ENCODE measurements around the gene MT1G. TPM values are rescaled to one million over a fixed set of nuclear protein-coding genes. Genes with fewer than 3 reads are reported as not detected.

Gene MT1G
- total RNA-seq, 2 experiments from 2014 or later: 8.0 to 10.2 TPM

DNA sequence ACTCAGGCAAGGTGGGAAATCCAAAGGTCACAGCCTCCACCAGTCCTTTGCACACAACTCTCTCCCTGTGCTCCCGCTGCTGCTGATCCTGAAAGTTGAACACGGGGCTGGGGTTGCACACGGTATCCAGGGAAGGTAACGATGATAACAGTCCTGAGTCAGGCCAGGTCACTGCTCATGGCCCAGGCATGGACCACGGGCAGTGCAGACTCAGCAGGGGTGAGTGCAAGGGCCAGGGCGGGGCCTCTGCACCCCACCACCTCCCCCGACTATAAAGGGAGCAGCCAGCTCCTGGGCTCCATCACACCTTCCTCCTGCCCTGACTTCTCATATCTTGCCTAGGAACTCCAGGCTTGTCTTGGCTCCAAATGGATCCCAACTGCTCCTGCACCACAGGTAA lies 16.3 kb downstream of the MT1G start, which contains the start of gene MT1B:
MT1B (plus strand) TSS at position 301 of the 400 bp plus-strand sequence; CDS start at position 369, 68 bp downstream.
- Mint-ChIP-seq H3K36me3 (ENCODE audit: low read depth) (no peaks in the 10 kb centered on the region), H3K4me1 (no peaks in the 10 kb centered on the region), H3K27ac (no peak within 1 kb of the TSS), H3K4me3 (no peak within 1 kb of the TSS), H3K9me3 (no peaks in the 10 kb centered on the region), H3K27me3 (peaks cover 47% of the 10 kb centered on the region)
- POLR2A ChIA-PET: no interaction called here
- DNase-seq: no peak
- CTCF ChIA-PET: no interaction called here

DNA sequence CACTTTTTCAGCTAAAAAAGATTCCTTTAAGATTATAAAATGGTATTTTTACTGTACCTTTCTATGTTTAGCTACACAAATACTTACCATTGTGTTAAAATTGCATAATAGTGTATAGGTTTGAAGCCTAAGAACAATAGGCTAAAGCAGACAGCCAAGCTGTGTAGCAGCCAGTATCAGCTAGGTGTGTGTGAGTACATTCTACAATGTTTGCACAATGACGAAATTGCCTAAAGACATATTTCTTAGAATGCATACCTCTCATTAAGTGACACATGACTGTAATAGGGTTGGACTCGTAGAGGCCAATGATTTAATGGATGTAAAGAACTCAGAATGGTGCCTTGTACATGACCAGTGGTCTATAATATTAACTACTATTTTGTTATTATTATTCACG lies 18.0 kb downstream of the MT1G start:
- ChIA-PET POLR2A (no interaction called here), CTCF (interaction anchor here (1.1 kb wide), 1 partner anchor 19 kb away, joined by 3 read pairs; no protein-coding TSS in a partner anchor)
- H3K4me1 Mint-ChIP-seq: peaks cover 2% of the 10 kb centered on the region
- no peak overlapping the region for H3K4me3 Mint-ChIP-seq
- no peaks in the 10 kb centered on the region for H3K36me3 Mint-ChIP-seq (ENCODE audit: low read depth)
- H3K27ac Mint-ChIP-seq: no peak overlapping the region
- DNase-seq: no peak
- H3K27me3 Mint-ChIP-seq: peaks cover 57% of the 10 kb centered on the region
- no peaks in the 10 kb centered on the region for H3K9me3 Mint-ChIP-seq

DNA sequence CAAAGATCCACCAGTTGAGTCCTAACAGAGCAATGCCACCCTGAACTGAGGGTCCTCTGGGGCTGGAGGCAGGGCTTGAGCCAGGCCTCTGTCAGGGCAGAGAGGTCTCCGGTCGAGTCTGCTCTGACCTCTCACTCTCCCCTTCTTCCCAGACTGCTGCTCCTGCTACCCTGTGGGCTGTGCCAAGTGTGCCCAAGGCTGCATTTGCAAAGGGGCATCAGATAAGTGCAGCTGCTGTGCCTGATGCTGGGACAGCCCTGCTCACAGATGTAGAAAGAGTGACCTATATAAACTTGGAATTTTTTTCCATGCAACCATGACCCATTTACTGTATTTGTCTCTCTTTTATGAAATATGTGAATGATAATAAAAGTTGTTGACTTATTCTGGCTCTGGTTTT lies 18.6 kb downstream of the MT1G start:
- no peak overlapping the region for H3K27ac Mint-ChIP-seq
- DNase-seq: no peak
- H3K36me3 Mint-ChIP-seq (ENCODE audit: low read depth): no peaks in the 10 kb centered on the region
- POLR2A ChIA-PET: no interaction called here
- CTCF ChIA-PET: interaction anchor here (0.6 to 1.8 kb wide), 3 partner anchors 13 to 125 kb away, joined by 3 to 5 read pairs (median 4); no protein-coding TSS in a partner anchor
- H3K4me1 Mint-ChIP-seq: peaks cover 6% of the 10 kb centered on the region
- H3K4me3 Mint-ChIP-seq: no peak overlapping the region
- peaks cover 58% of the 10 kb centered on the region for H3K27me3 Mint-ChIP-seq
- no peaks in the 10 kb centered on the region for H3K9me3 Mint-ChIP-seq

DNA sequence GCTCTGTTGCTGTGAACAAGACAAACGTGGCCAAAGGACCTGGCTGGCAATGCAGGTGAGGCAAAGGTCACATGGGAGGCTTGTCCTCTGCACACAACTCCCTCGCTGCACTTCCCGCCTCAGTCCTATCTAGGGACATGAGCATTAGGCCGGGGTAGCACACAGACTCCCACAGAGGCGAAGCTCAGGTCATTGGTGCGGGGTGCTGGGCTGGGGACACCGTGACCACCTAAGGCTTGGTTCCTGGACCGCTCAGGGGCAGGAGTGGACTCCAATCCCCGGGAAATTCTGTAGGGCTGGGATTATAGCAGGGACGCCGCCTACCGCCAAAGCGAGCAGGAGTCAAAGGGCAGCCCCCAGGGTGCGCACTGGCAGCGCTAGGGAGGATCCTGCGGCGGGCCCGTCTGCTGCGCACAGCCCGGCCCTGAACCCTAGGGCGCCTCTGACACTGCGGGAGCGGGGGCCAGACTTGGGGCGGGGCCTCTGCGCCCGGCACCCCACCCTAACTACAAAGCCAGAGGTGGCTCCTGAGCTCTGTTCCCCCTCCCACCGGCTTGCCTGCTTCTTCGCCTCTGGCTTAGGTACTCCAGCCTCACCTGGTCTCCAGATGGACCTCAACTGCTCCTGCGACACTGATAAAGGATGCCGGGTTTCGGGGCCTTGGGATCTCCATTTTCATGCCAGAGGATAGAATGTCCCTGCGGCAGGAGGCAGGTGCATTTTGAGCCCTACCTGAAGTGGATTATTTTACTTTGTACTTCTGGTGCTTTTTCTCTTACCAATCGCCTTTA lies 20.0 kb downstream of the MT1G start:
- Mint-ChIP-seq H3K36me3 (ENCODE audit: low read depth) (no peaks in the 10 kb centered on the region), H3K9me3 (no peaks in the 10 kb centered on the region), H3K27ac (no peak overlapping the region), H3K27me3 (peaks cover 56% of the 10 kb centered on the region), H3K4me3 (no peak overlapping the region), H3K4me1 (peaks cover 20% of the 10 kb centered on the region)
- no peak for DNase-seq
- POLR2A ChIA-PET: no interaction called here
- CTCF ChIA-PET: interaction anchor here (0.6 to 1.8 kb wide), 2 partner anchors 11 to 29 kb away, joined by 3 to 5 read pairs; no protein-coding TSS in a partner anchor

DNA sequence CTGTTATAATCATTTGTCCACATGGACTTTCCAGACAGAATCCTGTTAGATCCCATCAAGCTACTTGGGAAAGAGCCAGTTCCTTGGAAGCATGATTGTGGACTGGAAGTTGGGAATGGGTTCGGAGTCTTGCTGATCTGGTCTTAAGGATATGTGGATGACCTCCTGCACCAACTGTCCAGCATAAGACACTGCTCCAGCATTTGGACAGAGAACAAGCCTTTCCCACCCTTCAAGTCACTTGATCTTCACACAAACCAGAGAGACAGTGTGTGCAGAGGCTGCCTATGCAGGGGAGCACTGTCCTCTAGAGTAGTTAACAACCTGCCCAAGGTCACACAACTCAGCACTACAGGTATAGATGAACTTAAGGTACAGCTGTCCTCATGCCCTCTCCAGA lies 22.0 kb downstream of the MT1G start:
- H3K36me3 Mint-ChIP-seq (ENCODE audit: low read depth): no peaks in the 10 kb centered on the region
- H3K9me3 Mint-ChIP-seq: no peaks in the 10 kb centered on the region
- H3K27me3 Mint-ChIP-seq: peaks cover 61% of the 10 kb centered on the region
- H3K4me3 Mint-ChIP-seq: no peak overlapping the region
- POLR2A ChIA-PET: no interaction called here
- H3K27ac Mint-ChIP-seq: no peak overlapping the region
- DNase-seq: no peak
- peaks cover 27% of the 10 kb centered on the region for H3K4me1 Mint-ChIP-seq
- CTCF ChIA-PET: interaction anchor here (1.1 kb wide), 1 partner anchor 14 kb away, joined by 3 read pairs; no protein-coding TSS in a partner anchor

DNA sequence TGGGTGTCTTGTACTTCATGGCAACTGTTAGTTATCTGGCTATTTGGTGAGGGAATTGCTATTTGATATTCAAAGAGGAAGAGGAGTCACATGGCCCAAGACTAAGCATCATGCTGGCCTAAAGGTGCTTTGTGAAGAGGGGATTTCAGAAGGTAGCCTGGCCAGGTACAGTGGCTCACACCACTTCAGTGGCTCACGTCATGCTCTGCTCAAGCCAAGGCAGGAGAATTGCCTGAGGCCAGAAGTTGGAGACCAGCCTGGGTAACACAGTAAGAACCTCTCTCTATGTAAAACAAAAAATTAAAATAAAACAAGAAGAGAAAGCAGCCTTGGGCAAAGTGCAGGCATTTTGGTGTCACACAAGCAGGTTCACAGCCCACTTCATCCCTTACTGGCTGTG lies 22.6 kb downstream of the MT1G start:
- Mint-ChIP-seq H3K4me1 (peaks cover 27% of the 10 kb centered on the region), H3K36me3 (ENCODE audit: low read depth) (no peaks in the 10 kb centered on the region), H3K27ac (no peak overlapping the region), H3K4me3 (no peak overlapping the region), H3K27me3 (peaks cover 63% of the 10 kb centered on the region), H3K9me3 (no peaks in the 10 kb centered on the region)
- ChIA-PET CTCF (interaction anchor here (1.6 kb wide), 1 partner anchor 38 kb away, joined by 4 read pairs; no protein-coding TSS in a partner anchor), POLR2A (no interaction called here)
- DNase-seq: no peak

DNA sequence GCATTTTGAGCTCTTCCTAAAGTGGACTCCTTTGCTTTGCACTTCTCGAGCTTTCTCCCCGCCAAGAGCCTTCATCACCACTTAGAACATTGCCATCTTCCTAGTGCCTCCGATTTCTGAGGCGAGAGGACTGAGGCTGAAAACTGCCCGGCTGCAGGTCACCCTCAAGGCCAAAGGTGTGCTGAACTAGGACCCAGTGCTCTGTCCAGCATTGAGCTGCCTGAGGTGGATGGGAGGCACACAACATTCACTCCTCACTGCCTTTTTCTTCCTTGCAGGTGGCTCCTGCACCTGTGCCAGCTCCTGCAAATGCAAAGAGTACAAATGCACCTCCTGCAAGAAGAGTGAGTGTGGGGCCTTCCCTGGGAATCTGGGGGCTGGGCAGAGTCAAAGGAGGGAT lies 24.0 kb downstream of the MT1G start:
- peaks cover 68% of the 10 kb centered on the region for H3K27me3 Mint-ChIP-seq
- CTCF ChIA-PET: interaction anchor here (0.5 to 2.6 kb wide), 15 partner anchors 9 to 125 kb away, joined by 3 to 12 read pairs (median 4); partner anchors contain the start of genes MT1E and MT2A
- no peaks in the 10 kb centered on the region for H3K36me3 Mint-ChIP-seq (ENCODE audit: low read depth)
- peak overlapping the region; percentile 63 for H3K4me3 Mint-ChIP-seq
- no peak overlapping the region for H3K27ac Mint-ChIP-seq
- H3K4me1 Mint-ChIP-seq: peaks cover 27% of the 10 kb centered on the region
- no peaks in the 10 kb centered on the region for H3K9me3 Mint-ChIP-seq
- POLR2A ChIA-PET: no interaction called here
- no peak for DNase-seq

DNA sequence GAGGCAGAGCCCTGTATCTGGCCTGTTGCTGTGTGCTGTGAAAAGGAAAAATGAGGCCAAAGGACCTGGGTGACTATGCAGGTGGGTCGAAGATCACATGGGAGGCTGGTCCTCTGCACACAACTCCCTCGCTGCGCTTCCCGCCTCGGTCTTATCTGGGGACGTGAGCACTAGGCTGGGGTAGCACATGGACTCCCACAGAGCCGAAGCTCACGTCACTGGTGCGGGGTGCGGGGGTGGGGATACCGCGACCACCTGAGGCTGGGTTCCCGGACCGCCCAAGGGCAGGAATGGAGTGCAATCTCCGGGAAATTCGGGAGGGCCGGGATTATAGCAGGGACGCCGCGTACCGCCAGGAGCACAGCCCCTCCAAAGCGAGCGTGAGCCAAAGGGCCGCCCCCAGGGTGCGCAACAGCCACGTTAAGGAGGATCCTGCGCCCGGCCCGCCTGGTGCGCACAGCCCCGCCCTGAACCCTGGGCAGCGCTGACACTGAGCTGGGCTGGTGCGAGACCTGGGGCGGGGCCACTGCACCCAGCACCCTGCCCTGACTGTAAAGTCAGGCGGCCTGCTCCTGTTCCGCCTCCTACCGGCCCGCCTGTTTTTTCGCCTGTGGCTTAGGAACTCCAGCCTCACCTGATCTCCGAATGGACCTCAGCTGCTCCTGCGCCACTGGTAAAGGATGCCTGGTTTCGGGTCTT lies 24.6 kb downstream of the MT1G start:
- ChIA-PET POLR2A (no interaction called here), CTCF (interaction anchor here (0.6 to 2.6 kb wide), 17 partner anchors 9 to 126 kb away, joined by 3 to 12 read pairs (median 4); partner anchors contain the start of genes MT1E and MT2A)
- no peak overlapping the region for H3K27ac Mint-ChIP-seq
- peaks cover 66% of the 10 kb centered on the region for H3K27me3 Mint-ChIP-seq
- H3K9me3 Mint-ChIP-seq: no peaks in the 10 kb centered on the region
- H3K4me1 Mint-ChIP-seq: peaks cover 30% of the 10 kb centered on the region
- H3K4me3 Mint-ChIP-seq: peak overlapping the region; percentile 63
- H3K36me3 Mint-ChIP-seq (ENCODE audit: low read depth): no peaks in the 10 kb centered on the region
- peak; percentile 81 for DNase-seq

DNA sequence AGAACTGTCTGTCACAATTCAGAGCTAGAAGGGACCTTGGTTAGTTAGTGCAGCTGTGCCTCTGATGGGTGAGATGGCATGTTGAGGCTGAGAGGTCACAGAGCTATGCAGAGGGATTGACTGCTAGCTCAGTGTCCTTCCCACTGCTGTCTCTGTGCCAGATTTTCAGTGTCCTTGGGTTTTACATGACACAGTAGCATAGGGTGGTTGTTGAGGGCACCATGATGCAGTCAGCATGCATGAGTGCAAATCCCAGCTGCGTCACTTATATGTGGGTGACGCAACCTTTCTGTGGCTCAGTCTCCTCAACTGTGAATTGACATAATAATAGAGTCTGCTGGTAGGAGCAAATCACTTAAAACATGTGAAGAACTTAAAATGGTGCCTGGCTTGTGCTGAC lies 26.7 kb downstream of the MT1G start:
- POLR2A ChIA-PET: interaction anchor here (0.8 kb wide), 1 partner anchor 14 kb away, joined by 4 read pairs; no protein-coding TSS in a partner anchor
- no peaks in the 10 kb centered on the region for H3K9me3 Mint-ChIP-seq
- DNase-seq: no peak
- H3K27ac Mint-ChIP-seq: no peak overlapping the region
- peaks cover 70% of the 10 kb centered on the region for H3K27me3 Mint-ChIP-seq
- H3K4me1 Mint-ChIP-seq: peaks cover 43% of the 10 kb centered on the region
- no peak overlapping the region for H3K4me3 Mint-ChIP-seq
- CTCF ChIA-PET: interaction anchor here (1.2 kb wide), 1 partner anchor 15 kb away, joined by 4 read pairs; no protein-coding TSS in a partner anchor
- no peaks in the 10 kb centered on the region for H3K36me3 Mint-ChIP-seq (ENCODE audit: low read depth)

DNA sequence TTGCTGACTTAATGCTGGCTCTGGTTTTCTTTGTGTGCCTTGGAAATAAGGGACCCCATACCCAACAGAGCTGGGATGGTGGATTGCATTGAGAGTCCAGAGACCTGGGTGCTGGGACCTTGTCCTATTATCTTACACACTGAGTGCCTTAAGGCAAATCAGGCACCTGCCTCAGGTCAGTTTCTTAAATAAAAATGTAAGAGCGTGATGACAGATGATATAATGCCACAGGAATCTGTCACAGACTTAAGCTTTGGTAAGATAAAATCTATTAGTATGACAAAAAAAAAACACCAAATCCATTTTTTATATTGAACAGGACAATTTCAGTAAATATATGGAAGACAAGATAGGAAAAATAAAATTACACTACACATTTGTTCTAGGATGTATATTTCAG lies 27.8 kb downstream of the MT1G start:
- peaks cover 1% of the 10 kb centered on the region for H3K36me3 Mint-ChIP-seq (ENCODE audit: low read depth)
- ChIA-PET CTCF (interaction anchor here (1.0 to 1.4 kb wide), 4 partner anchors 10 to 63 kb away, joined by 3 read pairs; no protein-coding TSS in a partner anchor), POLR2A (no interaction called here)
- no peaks in the 10 kb centered on the region for H3K9me3 Mint-ChIP-seq
- H3K27ac Mint-ChIP-seq: no peak overlapping the region
- peaks cover 49% of the 10 kb centered on the region for H3K4me1 Mint-ChIP-seq
- H3K27me3 Mint-ChIP-seq: peaks cover 71% of the 10 kb centered on the region
- no peak for DNase-seq
- H3K4me3 Mint-ChIP-seq: no peak overlapping the region

DNA sequence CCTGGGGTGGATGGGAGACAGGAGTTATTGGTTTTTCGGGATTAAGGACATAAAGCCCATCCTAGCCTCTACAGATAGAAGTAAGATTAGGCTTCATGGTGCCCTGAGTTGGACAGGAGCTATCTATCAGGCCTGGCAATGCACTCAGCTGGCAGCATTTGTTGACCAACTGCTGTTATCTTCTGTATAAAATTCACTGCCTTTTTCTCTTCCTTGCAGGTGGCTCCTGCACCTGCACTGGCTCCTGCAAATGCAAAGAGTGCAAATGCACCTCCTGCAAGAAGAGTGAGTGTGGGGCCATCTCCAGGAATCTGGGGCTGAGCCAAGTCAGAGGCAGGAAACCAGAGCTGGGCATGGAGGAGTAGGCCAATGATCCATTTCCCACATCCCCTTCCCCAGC lies 28.8 kb downstream of the MT1G start:
- Mint-ChIP-seq H3K36me3 (ENCODE audit: low read depth) (peaks cover 4% of the 10 kb centered on the region), H3K27me3 (peaks cover 78% of the 10 kb centered on the region), H3K27ac (no peak overlapping the region), H3K4me1 (peaks cover 47% of the 10 kb centered on the region), H3K4me3 (no peak overlapping the region), H3K9me3 (no peaks in the 10 kb centered on the region)
- DNase-seq: no peak
- POLR2A ChIA-PET: no interaction called here
- CTCF ChIA-PET: interaction anchor here (1.1 to 1.4 kb wide), 2 partner anchors 9 to 62 kb away, joined by 3 read pairs; no protein-coding TSS in a partner anchor

DNA sequence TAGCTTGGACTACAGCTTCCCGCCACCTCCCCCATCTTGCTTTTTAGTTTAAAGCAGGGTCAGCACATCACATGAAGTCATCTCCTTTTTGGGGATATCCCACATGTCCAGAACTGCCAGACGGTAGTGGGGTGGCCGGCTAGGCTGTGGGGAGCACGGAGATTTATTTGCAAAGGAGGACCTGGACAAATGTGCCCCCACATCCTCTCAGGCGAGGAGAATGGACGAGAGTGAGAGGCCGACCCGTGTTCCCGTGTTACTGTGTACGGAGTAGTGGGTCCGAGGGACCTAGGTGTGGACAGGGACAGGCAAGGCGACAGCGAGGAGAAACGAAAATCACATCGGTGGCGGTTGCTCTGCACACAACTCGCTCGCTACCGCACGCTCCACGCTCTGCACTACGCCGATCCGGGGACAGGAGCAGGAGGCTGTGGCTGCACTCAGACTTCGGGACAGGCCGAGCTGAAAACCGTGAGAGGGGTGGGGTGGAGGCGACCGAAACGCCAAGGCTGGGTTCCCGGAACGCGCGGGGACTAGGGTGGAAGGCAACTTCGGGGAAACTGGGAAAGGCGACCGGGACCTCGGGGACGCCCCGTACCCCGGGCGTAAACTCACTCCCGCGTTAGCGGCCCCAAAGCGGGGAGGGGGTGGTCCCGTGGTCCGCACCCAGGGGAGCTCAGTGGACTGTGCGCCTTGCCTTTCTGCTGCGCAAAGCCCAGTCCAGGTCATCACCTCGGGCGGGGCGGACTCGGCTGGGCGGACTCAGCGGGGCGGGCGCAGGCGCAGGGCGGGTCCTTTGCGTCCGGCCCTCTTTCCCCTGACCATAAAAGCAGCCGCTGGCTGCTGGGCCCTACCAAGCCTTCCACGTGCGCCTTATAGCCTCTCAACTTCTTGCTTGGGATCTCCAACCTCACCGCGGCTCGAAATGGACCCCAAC lies 29.8 kb downstream of the MT1G start, which contains the start of gene MT1A:
MT1A (plus strand) TSS at position 853 of the 937 bp plus-strand sequence; CDS start at position 926, 73 bp downstream.
- H3K27ac Mint-ChIP-seq: no peak within 1 kb of the TSS
- peaks cover 4% of the 10 kb centered on the region for H3K36me3 Mint-ChIP-seq (ENCODE audit: low read depth)
- DNase-seq: no peak
- ChIA-PET POLR2A (no interaction called here), CTCF (no interaction called here)
- H3K4me3 Mint-ChIP-seq: peak within 1 kb of the TSS; percentile 45
- peaks cover 87% of the 10 kb centered on the region for H3K27me3 Mint-ChIP-seq
- no peaks in the 10 kb centered on the region for H3K9me3 Mint-ChIP-seq
- H3K4me1 Mint-ChIP-seq: peaks cover 38% of the 10 kb centered on the region

Data from activated CD4-positive, alpha-beta T cell treated with anti-CD3 and anti-CD28 coated beads, Interleukin-2, amount 10 ng/mL, durations not matched to agents 7 days and 5 days (primary cell).